BJ (cell line): ENCODE results near the gene TESK2. TPM values are rescaled to one million over a fixed set of nuclear protein-coding genes. Genes with fewer than 3 reads are reported as not detected.

ENCODE experiments used
- CTCF ChIA-PET: fragments of 350-600 bp; formaldehyde crosslinking; extraction: SDS; loops from one replicate; lab custom pipeline; 2021; ENCODE audit warnings: antibody characterized with exemption, inconsistent platforms; lab: Yijun Ruan, JAX
- POLR2A ChIA-PET: fragments of 300-600 bp; sonication (Branson Sonifier 250); formaldehyde crosslinking; extraction: SDS; loops from one replicate; lab custom pipeline; 2021; ENCODE audit warnings: antibody characterized with exemption; lab: Charles Lee
- DNase-seq: peaks from one replicate; pipeline ENCODE4 v3.0.0-alpha.2; 2011; ENCODE audit warnings: low read depth
- H3K27me3 ChIP-seq: 2 replicates; pipeline ENCODE4 v1.6.0; 2011; ENCODE audit warnings: low read length; ENCODE audit not compliant: control insufficient read depth, insufficient read depth
- H3K36me3 ChIP-seq: 2 replicates; pipeline ENCODE4 v1.5.1; 2011; ENCODE audit warnings: low read length; ENCODE audit not compliant: control insufficient read depth, insufficient read depth
- H3K4me3 ChIP-seq: 2 replicates; pipeline ENCODE4 v1.5.1; 2011; ENCODE audit warnings: low read depth, mild to moderate bottlenecking, control low read depth, low read length
- polyA minus RNA-seq: library from RNA; depleted of rRNA, polyadenylated mRNA; stranded (reverse); fragments of >200 nt; gene quantifications from 2 replicates; pipeline ENCODE4 v1.2.3, GENCODE V29; 2011; rRNA and poly(A)+ RNA removed
- polyA plus RNA-seq: library from polyadenylated mRNA; depleted of rRNA; stranded (reverse); fragments of >200 nt; gene quantifications from 2 replicates; pipeline ENCODE4 v1.2.3, GENCODE V29; 2011; rRNA removed
- TF ChIP-seq, protein P1 (sequence below): IDR thresholded peaks from 2 replicates; pipeline ENCODE4 v1.5.1; 2011; ENCODE audit warnings: low read depth, mild to moderate bottlenecking, control low read depth, inconsistent platforms, low read length, moderate library complexity; ENCODE audit not compliant: insufficient read depth

The TESK2 gene, protein sequence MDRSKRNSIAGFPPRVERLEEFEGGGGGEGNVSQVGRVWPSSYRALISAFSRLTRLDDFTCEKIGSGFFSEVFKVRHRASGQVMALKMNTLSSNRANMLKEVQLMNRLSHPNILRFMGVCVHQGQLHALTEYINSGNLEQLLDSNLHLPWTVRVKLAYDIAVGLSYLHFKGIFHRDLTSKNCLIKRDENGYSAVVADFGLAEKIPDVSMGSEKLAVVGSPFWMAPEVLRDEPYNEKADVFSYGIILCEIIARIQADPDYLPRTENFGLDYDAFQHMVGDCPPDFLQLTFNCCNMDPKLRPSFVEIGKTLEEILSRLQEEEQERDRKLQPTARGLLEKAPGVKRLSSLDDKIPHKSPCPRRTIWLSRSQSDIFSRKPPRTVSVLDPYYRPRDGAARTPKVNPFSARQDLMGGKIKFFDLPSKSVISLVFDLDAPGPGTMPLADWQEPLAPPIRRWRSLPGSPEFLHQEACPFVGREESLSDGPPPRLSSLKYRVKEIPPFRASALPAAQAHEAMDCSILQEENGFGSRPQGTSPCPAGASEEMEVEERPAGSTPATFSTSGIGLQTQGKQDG
- polyA plus RNA-seq (2.4 and 2.5 TPM in 2 replicates), polyA minus RNA-seq (1.8 and 2.2 TPM in 2 replicates)

DNA sequence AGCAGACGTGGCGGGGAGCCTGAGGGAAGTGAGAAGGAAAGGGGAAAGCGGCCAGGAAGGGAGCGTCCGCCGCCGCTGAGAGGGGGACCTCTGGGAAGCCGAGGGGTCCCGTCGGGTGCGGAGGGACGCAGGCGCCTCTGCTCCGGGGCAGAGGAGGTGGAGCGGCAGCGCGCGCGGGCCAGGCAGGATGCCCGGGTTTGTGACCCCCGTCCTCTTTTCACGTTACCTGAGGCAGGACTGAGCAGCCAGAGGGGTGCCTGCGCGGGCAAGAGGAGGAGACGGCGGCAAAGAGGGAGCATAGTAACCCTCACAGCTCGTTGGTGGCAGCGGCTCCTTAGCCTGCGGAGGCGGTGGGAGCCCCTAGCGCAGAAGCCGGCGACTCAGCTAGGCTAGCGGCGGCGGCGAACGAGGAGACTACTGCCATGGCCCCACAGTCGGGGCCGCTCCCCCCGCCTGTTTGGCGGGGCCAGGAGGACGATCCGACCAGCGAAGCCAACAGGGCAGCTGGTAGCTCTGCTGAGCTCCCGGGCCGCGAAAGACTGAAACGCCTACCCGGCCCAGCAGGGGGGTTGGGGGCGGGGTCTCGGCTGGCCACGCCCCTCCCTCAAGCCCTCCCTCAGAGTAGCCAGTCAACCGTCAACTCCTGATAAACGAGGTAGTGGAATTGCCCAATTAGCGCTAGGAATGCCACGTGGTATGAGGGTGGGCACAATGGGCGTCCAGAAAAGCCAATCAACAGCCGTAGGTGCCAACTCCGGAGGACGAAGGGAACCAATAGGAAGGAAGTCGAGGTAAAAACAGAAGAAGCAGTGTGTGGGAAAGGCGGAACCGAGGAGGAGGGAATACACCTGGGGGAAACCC, at the start of gene TESK2:
TESK2 (minus strand) TSS at position 538 of the 861 bp plus-strand sequence. CDS start 33,378 bp downstream, outside the sequence.
- TF ChIP-seq, protein P1, sequence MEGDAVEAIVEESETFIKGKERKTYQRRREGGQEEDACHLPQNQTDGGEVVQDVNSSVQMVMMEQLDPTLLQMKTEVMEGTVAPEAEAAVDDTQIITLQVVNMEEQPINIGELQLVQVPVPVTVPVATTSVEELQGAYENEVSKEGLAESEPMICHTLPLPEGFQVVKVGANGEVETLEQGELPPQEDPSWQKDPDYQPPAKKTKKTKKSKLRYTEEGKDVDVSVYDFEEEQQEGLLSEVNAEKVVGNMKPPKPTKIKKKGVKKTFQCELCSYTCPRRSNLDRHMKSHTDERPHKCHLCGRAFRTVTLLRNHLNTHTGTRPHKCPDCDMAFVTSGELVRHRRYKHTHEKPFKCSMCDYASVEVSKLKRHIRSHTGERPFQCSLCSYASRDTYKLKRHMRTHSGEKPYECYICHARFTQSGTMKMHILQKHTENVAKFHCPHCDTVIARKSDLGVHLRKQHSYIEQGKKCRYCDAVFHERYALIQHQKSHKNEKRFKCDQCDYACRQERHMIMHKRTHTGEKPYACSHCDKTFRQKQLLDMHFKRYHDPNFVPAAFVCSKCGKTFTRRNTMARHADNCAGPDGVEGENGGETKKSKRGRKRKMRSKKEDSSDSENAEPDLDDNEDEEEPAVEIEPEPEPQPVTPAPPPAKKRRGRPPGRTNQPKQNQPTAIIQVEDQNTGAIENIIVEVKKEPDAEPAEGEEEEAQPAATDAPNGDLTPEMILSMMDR = peak; percentile 9; the same call in 1 of the 2 replicates
- H3K36me3 ChIP-seq = no peaks in the 10 kb centered on the region
- no peaks in the 10 kb centered on the region for H3K27me3 ChIP-seq
- DNase-seq = peak; percentile 98
- ChIA-PET CTCF (interaction anchor here (0.6 to 7.6 kb wide), 10 partner anchors 10 to 488 kb away, joined by 3 to 173 read pairs (median 6); partner anchors contain the start of genes CCDC163, HECTD3, HPDL and MMACHC), POLR2A (no interaction called here)
- peak within 1 kb of the TSS; percentile 74 for H3K4me3 ChIP-seq

DNA sequence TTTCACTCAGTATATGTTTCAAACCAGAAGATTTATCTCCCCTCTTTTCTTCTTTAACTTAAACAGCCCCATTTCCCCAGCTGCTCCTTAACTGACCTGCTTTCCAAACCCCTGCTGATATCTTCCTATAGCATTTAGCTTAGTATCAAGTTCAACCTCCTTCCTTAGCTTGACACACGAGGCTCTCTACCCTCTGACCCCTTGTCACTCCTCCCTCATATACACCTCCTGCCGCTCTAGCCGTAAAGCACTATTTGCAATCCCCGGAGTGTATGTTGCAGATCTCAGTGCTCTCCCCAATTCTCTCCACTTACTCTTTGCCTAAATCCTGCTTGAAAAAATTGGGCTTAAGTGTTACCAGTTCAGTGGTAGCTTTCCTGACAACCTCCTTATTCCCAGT, 45.9 kb upstream of the TESK2 start:
- Histone ChIP-seq H3K27me3 (no peaks in the 10 kb centered on the region), H3K4me3 (no peak overlapping the region), H3K36me3 (no peaks in the 10 kb centered on the region)
- CTCF ChIA-PET = no interaction called here
- DNase-seq = no peak
- POLR2A ChIA-PET = no interaction called here
- TF ChIP-seq, protein P1 = no peak

DNA sequence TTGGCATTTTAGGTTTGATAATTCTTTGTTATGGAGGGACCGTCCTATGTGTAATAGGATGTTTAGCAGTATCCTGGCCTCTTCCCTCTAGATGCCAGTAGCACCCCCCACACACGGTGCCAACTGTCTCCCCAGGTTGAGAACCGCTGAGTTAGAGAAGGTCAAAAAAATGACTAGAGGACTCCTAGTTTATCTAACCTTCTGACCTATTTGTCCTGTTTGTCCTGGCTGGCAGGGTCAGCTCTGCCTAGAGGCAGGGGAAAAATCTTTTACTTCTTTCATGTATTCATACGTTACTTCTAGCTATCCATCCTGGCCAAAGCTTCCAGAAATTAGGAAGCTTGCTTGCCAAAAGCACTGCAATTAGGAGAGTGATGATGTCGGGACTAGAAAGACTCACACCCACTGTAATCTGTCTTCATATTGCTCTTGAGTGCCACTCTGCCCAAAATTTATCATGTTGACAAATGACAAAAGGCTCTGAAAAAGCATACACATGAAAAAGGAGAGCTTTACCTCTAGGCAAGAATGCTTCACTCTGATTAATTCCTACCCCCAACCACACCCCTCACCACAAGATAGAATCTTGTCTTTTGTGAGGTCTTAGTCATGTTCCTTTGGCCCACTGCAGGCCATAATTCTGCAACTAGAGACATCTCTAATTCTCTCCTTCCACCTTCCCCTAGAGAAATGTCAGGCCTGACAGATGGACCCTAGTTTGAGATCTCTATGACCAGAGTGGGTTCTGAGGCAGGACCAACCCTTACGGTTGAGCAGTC, 45.2 kb upstream of the TESK2 start:
- H3K4me3 ChIP-seq = no peak overlapping the region
- ChIA-PET POLR2A (no interaction called here), CTCF (no interaction called here)
- H3K27me3 ChIP-seq = no peaks in the 10 kb centered on the region
- no peak for DNase-seq
- TF ChIP-seq, protein P1 = no peak
- no peaks in the 10 kb centered on the region for H3K36me3 ChIP-seq

DNA sequence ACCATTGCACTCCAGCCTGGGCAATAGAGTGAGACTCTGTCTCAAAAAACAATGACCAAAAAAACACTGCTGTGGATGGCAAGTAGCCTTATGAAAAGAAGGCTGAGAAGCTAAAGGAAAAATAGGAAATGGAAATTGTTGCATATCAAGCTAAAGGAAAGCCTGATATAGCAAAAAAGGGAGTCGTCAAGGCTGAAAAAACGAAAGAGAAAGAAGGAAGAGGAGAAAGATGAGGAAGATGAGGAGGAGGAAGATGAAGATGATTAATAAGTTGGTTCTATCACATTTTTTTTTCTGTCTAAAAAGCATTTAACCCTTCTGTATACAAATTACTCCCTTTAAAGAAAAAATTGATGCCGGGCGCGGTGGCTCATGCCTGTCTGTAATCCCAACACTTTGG, 40.9 kb upstream of the TESK2 start:
- TF ChIP-seq, protein P1 = no peak
- ChIA-PET POLR2A (no interaction called here), CTCF (interaction anchor here (0.6 kb wide), 1 partner anchor 245 kb away, joined by 7 read pairs; no protein-coding TSS in a partner anchor)
- no peak overlapping the region for H3K4me3 ChIP-seq
- no peaks in the 10 kb centered on the region for H3K36me3 ChIP-seq
- no peaks in the 10 kb centered on the region for H3K27me3 ChIP-seq
- DNase-seq = no peak
